ENCODE results near the gene RNF13.
A peak's percentile ranks its signal among the peaks of the same experiment; 100 is the strongest.
"Not testable (repeated sequence)": the region's sequence is repeated elsewhere in the genome, so short reads cannot be mapped to it uniquely, and the experiment has no call there.

Gene RNF13

GRCh38 chr3:149898771-149899170 lies 85.8 kb downstream of the RNF13 start:
- DNase-seq (ENCODE audit: low spot score), result peak; percentile 21

- no peak for DNase-seq (ENCODE audit: low spot score)
These were observed 87.3 kb downstream of the RNF13 start for GRCh38 chr3:149900322-149900721.

GRCh38 chr3:149901770-149902169 lies 88.8 kb downstream of the RNF13 start:
- DNase-seq (ENCODE audit: low spot score), result no peak

GRCh38 chr3:149902498-149903139 lies 89.6 kb downstream of the RNF13 start:
- DNase-seq (ENCODE audit: low spot score), result no peak

- DNase-seq (ENCODE audit: low spot score), result no peak
These were observed 93.0 kb downstream of the RNF13 start for GRCh38 chr3:149906036-149906435.

GRCh38 chr3:149908424-149908957 lies 95.5 kb downstream of the RNF13 start:
- DNase-seq (ENCODE audit: low spot score), result no peak

GRCh38 chr3:149909923-149910322 lies 96.9 kb downstream of the RNF13 start:
- DNase-seq (ENCODE audit: low spot score), result no peak

- DNase-seq (ENCODE audit: low spot score), result no peak
These were observed 104.2 kb downstream of the RNF13 start for GRCh38 chr3:149917124-149917667.

GRCh38 chr3:149919509-149919908 lies 106.5 kb downstream of the RNF13 start:
- no peak for DNase-seq (ENCODE audit: low spot score)

GRCh38 chr3:149920119-149920518 lies 107.1 kb downstream of the RNF13 start:
- DNase-seq (ENCODE audit: low spot score), result no peak

- no peak for DNase-seq (ENCODE audit: low spot score)
These were observed 120.0 kb downstream of the RNF13 start for GRCh38 chr3:149933008-149933407.

GRCh38 chr3:149933858-149934257 lies 120.8 kb downstream of the RNF13 start:
- no peak for DNase-seq (ENCODE audit: low spot score)

- no peak for DNase-seq (ENCODE audit: low spot score)
These were observed 121.5 kb downstream of the RNF13 start for GRCh38 chr3:149934524-149934923.

- DNase-seq (ENCODE audit: low spot score), result peak; percentile 68
These were observed 123.8 kb downstream of the RNF13 start for GRCh38 chr3:149936812-149937230.

GRCh38 chr3:149938392-149939055 lies 125.5 kb downstream of the RNF13 start:
- DNase-seq (ENCODE audit: low spot score), result not testable (repeated sequence)

GRCh38 chr3:149941186-149941585 lies 128.2 kb downstream of the RNF13 start:
- no peak for DNase-seq (ENCODE audit: low spot score)

GRCh38 chr3:149941946-149942345 lies 128.9 kb downstream of the RNF13 start:
- no peak for DNase-seq (ENCODE audit: low spot score)

GRCh38 chr3:149942409-149942808 lies 129.4 kb downstream of the RNF13 start:
- no peak for DNase-seq (ENCODE audit: low spot score)

GRCh38 chr3:149943966-149944365 lies 131.0 kb downstream of the RNF13 start:
- not testable (repeated sequence) for DNase-seq (ENCODE audit: low spot score)

GRCh38 chr3:149947231-149947630 lies 134.2 kb downstream of the RNF13 start:
- no peak for DNase-seq (ENCODE audit: low spot score)

- peak; percentile 66 for DNase-seq (ENCODE audit: low spot score)
These were observed 136.2 kb downstream of the RNF13 start for GRCh38 chr3:149949181-149949580.

- DNase-seq (ENCODE audit: low spot score), result no peak
These were observed 141.8 kb downstream of the RNF13 start for GRCh38 chr3:149954812-149955211.

- DNase-seq (ENCODE audit: low spot score), result peak; percentile 78
These were observed 142.4 kb downstream of the RNF13 start for GRCh38 chr3:149955449-149955848.

Measured in COLO829 (cell line).